K562 (cell line): ENCODE data around the gene PRRT1. TPM values are rescaled to one million over a fixed set of nuclear protein-coding genes. Genes with fewer than 3 reads are reported as not detected.

ENCODE experiments used
- ADNP ChIP-seq: fragments of 200-800 bp; sonication (Bioruptor generic); IDR thresholded peaks from 2 replicates; pipeline ENCODE4 v1.6.1; 2016; ENCODE audit warnings: missing genetic modification characterization, missing compliant biosample characterization
- CCAR2 ChIP-seq: fragments of 200-400 bp; formaldehyde crosslinking; IDR thresholded peaks from 2 replicates; pipeline ENCODE4 v1.6.1; 2017; ENCODE audit warnings: mild to moderate bottlenecking, low read depth, low read length
- CEBPB ChIP-seq: fragments of 450-650 bp; IDR thresholded peaks from 2 replicates; pipeline ENCODE4 v1.6.1; 2016; ENCODE audit warnings: missing genetic modification characterization, missing compliant biosample characterization
- COPS2 ChIP-seq: fragments of 450-650 bp; conservative IDR thresholded peaks from 2 replicates; pipeline ENCODE4 v1.6.1; 2016; ENCODE audit warnings: mild to moderate bottlenecking, moderate library complexity
- CREM ChIP-seq: IDR thresholded peaks from 2 replicates; pipeline ENCODE4 v1.6.1; 2014; ENCODE audit warnings: antibody characterized with exemption, low read depth
- EP400 ChIP-seq: fragments of 450-650 bp; IDR thresholded peaks from 2 replicates; pipeline ENCODE4 v1.6.1; 2017; ENCODE audit warnings: antibody characterized with exemption, mild to moderate bottlenecking, moderate library complexity
- HDAC1 ChIP-seq, 2 experiments: fragments of 450-650 bp; IDR thresholded peaks; 2 replicates each; pipeline ENCODE4 v1.6.1; 2016 to 2017; ENCODE audit warnings: inconsistent platforms in 1 of 2, mild to moderate bottlenecking in 1 of 2, moderate library complexity in 1 of 2
- HDAC2 ChIP-seq: fragments of 450-650 bp; IDR thresholded peaks from 2 replicates; pipeline ENCODE4 v1.6.1; 2016; ENCODE audit warnings: mild to moderate bottlenecking
- IRF2 ChIP-seq: sonication (generic); formaldehyde crosslinking; IDR thresholded peaks from 2 replicates; pipeline ENCODE4 v1.8.1; 2022; ENCODE audit warnings: mild to moderate bottlenecking, missing genetic modification reagents
- KDM2B ChIP-seq: fragments of 250-450 bp; sonication (Bioruptor Pico); IDR thresholded peaks from 2 replicates; pipeline ENCODE4 v1.8.0; 2021; ENCODE audit warnings: mild to moderate bottlenecking, moderate library complexity
- MAZ ChIP-seq, 2 experiments: fragments of 450-650 bp in 1 of 2; sonication (generic) in 1 of 2; formaldehyde crosslinking; IDR thresholded peaks in 1 of 2; conservative IDR thresholded peaks in 1 of 2; 2 replicates each; pipeline versions ENCODE4 v1.4.0 to v1.5.0; 2020; ENCODE audit warnings: mild to moderate bottlenecking in 1 of 2, missing genetic modification reagents in 1 of 2
- NCOA1 ChIP-seq: fragments of 450-650 bp; IDR thresholded peaks from 2 replicates; pipeline ENCODE4 v1.6.1; 2016; ENCODE audit warnings: low read depth
- NFIC ChIP-seq: fragments of 450-650 bp; IDR thresholded peaks from 2 replicates; pipeline ENCODE4 v1.6.1; 2017; ENCODE audit warnings: mild to moderate bottlenecking, inconsistent platforms
- POLR2B ChIP-seq: fragments of 450-650 bp; IDR thresholded peaks from 2 replicates; pipeline ENCODE4 v1.6.1; 2018; ENCODE audit warnings: low read depth; ENCODE audit not compliant: partially characterized antibody
- PRMT5 ChIP-seq: sonication (generic); formaldehyde crosslinking; IDR thresholded peaks from 2 replicates; pipeline ENCODE4 v1.5.0; 2020; ENCODE audit warnings: missing genetic modification reagents
- TAL1 ChIP-seq: fragments of 450-650 bp; IDR thresholded peaks from 2 replicates; pipeline ENCODE4 v1.6.1; 2016; ENCODE audit warnings: mild to moderate bottlenecking
- TEAD2 ChIP-seq: fragments of 450-650 bp; IDR thresholded peaks from 2 replicates; pipeline ENCODE4 v1.6.1; 2016; ENCODE audit warnings: missing genetic modification characterization, control low read depth, missing compliant biosample characterization
- ZNF263 ChIP-seq: sonication (generic); formaldehyde crosslinking; IDR thresholded peaks from 2 replicates; pipeline ENCODE4 v1.8.0; 2022; ENCODE audit warnings: mild to moderate bottlenecking, missing genetic modification reagents, borderline replicate concordance
- ZNF41 ChIP-seq: fragments of 250-450 bp; sonication (Bioruptor Pico); conservative IDR thresholded peaks from 2 replicates; pipeline ENCODE4 v1.4.0; 2020; ENCODE audit warnings: mild to moderate bottlenecking
- ZNF785 ChIP-seq: fragments of 250-450 bp; sonication (Bioruptor Pico); IDR thresholded peaks from 2 replicates; pipeline ENCODE4 v1.4.0; 2020; ENCODE audit warnings: mild to moderate bottlenecking
- polyA plus RNA-seq, 8 experiments: library from polyadenylated mRNA; depleted of rRNA in 4 of 8; stranded (reverse) in 5 of 8; unstranded in 3 of 8; fragments of >200 nt; fragmentation: Nextera tagmentation in 2 of 8; fragmentation: Illumina TruSeq in 1 of 8; extraction: Ambion mirVana in 2 of 8; extraction: Trizol in 1 of 8; gene quantifications; 2 replicates each; pipeline versions ENCODE4 v1.2.1 to v1.2.3, GENCODE V29; 2011 to 2014; ENCODE audit warnings: inconsistent platforms in 1 of 8, missing spikeins in 1 of 8
- total RNA-seq, 7 experiments: library from RNA; depleted of rRNA in 6 of 7; stranded (reverse); fragments of >200 nt in 6 of 7; fragmentation: Illumina TruSeq in 2 of 7; extraction: Trizol in 2 of 7; gene quantifications; 2 replicates each; pipeline versions ENCODE4 v1.2.1 to v1.2.3, GENCODE V29; 2011 to 2021; ENCODE audit warnings: low replicate concordance in 1 of 7
- TF ChIP-seq, protein P1 (sequence below): fragments of 450-650 bp; IDR thresholded peaks from 2 replicates; pipeline ENCODE4 v1.6.1; 2018; ENCODE audit not compliant: partially characterized antibody
- TF ChIP-seq, protein P2 (sequence below): fragments of 450-650 bp; conservative IDR thresholded peaks from 2 replicates; pipeline ENCODE4 v1.6.1; 2016; ENCODE audit warnings: missing genetic modification characterization, low read depth, mild to moderate bottlenecking, missing compliant biosample characterization, moderate library complexity
- TF ChIP-seq, protein P3 (sequence below): fragments of 450-650 bp; IDR thresholded peaks from 2 replicates; pipeline ENCODE4 v1.6.1; 2016; ENCODE audit warnings: borderline replicate concordance

The PRRT1 gene
- total and polyA plus RNA-seq, 9 of the 15 experiments (the other 6 are each of a cell fraction or from before 2014, with no cell fraction given): 0.14 to 3.5 (median 0.41) TPM

DNA sequence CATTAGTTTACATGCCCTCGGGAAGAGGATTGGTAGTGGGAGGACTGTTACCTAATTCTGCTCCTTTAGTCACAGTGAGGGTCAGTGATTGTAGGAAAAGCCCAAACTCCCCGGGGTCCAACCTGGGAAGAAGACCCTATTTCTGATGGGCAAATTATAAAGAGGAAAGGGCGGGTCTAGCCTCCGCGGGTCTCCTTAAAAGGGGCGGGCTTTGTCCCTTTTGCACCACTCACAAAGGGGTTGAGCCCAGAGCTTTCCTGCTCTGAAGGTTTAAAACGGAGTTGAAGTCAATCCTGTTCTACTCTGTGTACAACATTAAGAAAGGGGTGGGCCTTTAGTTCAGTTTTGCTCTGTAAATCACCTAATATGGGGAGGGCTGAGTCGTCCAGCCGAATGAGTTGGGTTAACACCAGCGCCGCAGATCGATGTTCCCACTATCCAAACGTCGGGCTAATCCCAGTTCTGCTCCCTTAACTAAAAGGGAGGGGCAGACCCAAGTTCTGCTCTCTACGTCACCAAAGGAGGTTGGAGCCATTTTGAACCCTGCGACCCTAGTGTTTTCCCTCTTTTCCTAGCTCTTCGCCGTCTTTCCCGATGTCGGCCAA lies 25.5 kb upstream of the PRRT1 start (continued):
- TF ChIP-seq, protein P1, sequence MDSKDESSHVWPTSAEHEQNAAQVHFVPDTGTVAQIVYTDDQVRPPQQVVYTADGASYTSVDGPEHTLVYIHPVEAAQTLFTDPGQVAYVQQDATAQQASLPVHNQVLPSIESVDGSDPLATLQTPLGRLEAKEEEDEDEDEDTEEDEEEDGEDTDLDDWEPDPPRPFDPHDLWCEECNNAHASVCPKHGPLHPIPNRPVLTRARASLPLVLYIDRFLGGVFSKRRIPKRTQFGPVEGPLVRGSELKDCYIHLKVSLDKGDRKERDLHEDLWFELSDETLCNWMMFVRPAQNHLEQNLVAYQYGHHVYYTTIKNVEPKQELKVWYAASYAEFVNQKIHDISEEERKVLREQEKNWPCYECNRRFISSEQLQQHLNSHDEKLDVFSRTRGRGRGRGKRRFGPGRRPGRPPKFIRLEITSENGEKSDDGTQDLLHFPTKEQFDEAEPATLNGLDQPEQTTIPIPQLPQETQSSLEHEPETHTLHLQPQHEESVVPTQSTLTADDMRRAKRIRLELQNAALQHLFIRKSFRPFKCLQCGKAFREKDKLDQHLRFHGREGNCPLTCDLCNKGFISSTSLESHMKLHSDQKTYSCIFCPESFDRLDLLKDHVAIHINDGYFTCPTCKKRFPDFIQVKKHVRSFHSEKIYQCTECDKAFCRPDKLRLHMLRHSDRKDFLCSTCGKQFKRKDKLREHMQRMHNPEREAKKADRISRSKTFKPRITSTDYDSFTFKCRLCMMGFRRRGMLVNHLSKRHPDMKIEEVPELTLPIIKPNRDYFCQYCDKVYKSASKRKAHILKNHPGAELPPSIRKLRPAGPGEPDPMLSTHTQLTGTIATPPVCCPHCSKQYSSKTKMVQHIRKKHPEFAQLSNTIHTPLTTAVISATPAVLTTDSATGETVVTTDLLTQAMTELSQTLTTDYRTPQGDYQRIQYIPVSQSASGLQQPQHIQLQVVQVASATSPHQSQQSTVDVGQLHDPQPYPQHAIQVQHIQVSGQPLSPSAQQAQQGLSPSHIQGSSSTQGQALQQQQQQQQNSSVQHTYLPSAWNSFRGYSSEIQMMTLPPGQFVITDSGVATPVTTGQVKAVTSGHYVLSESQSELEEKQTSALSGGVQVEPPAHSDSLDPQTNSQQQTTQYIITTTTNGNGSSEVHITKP: no peak
- TF ChIP-seq ZNF263 (CRISPR knock-in tag) (no peak), NFIC (no peak), POLR2B (no peak), ADNP (tag) (no peak), CREM (peak; percentile 82), HDAC1 (IDR thresholded peaks at IDR 0.05) (no peak), CEBPB (no peak), NCOA1 (no peak; the same call in 1 of the 2 replicates), HDAC2 (no peak), CCAR2 (no peak), KDM2B (CRISPR knock-in tag) (no peak), ZNF785 (CRISPR knock-in tag) (no peak), TEAD2 (tag) (no peak), MAZ (CRISPR knock-in tag; conservative IDR thresholded peaks at IDR 0.05 in 1 of 2, IDR thresholded peaks at IDR 0.05 in 1 of 2) (no peak; a peak in 2 of 4 replicates), COPS2 (no peak), EP400 (no peak; the same call in none of the 2 replicates), TAL1 (no peak), IRF2 (CRISPR knock-in tag) (no peak), ZNF41 (CRISPR knock-in tag) (0 out of 2 replicates have a peak, but pooled peaks have one; percentile 26), PRMT5 (no peak)
- TF ChIP-seq, protein P2, sequence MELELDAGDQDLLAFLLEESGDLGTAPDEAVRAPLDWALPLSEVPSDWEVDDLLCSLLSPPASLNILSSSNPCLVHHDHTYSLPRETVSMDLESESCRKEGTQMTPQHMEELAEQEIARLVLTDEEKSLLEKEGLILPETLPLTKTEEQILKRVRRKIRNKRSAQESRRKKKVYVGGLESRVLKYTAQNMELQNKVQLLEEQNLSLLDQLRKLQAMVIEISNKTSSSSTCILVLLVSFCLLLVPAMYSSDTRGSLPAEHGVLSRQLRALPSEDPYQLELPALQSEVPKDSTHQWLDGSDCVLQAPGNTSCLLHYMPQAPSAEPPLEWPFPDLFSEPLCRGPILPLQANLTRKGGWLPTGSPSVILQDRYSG: no peak
- TF ChIP-seq, protein P3, sequence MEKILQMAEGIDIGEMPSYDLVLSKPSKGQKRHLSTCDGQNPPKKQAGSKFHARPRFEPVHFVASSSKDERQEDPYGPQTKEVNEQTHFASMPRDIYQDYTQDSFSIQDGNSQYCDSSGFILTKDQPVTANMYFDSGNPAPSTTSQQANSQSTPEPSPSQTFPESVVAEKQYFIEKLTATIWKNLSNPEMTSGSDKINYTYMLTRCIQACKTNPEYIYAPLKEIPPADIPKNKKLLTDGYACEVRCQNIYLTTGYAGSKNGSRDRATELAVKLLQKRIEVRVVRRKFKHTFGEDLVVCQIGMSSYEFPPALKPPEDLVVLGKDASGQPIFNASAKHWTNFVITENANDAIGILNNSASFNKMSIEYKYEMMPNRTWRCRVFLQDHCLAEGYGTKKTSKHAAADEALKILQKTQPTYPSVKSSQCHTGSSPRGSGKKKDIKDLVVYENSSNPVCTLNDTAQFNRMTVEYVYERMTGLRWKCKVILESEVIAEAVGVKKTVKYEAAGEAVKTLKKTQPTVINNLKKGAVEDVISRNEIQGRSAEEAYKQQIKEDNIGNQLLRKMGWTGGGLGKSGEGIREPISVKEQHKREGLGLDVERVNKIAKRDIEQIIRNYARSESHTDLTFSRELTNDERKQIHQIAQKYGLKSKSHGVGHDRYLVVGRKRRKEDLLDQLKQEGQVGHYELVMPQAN: no peak
